Measurements from ENCODE around the gene ZNF354C. TPM values are rescaled to one million over a fixed set of nuclear protein-coding genes. Genes with fewer than 3 reads are reported as not detected.

Gene ZNF354C
- total RNA-seq, 1 donor from 2014 or later = 7.1 TPM

GRCh38 chr5:179128041-179128365 is 67.8 kb downstream of the ZNF354C start:
- H3K27ac ChIP-seq = no peak overlapping the region
- peaks cover 0 to 3% of the 10 kb centered on the region in 2 donors for H3K36me3 ChIP-seq
- no peaks in the 10 kb centered on the region for H3K4me1 ChIP-seq
- H3K4me3 ChIP-seq = no peak overlapping the region
- TF ChIP-seq POLR2A (IDR thresholded peaks at IDR 0.05) (no peak), POLR2AphosphoS5 (IDR thresholded peaks at IDR 0.05; ENCODE audit: insufficient read depth in 1 of 2, low read depth in 1 of 2) (no peak), CTCF (IDR thresholded peaks at IDR 0.05) (no peak)
- H3K9me3 ChIP-seq = no peaks in the 10 kb centered on the region
- DNase-seq (ENCODE audit: extremely low spot score in 2 of 2) = no peak
- intact Hi-C loops (cut with DNase I) = no loop called here
- H3K27me3 ChIP-seq = no peaks in the 10 kb centered on the region

- intact Hi-C loops (cut with DNase I) = no loop called here
- TF ChIP-seq POLR2AphosphoS5 (IDR thresholded peaks at IDR 0.05; ENCODE audit: insufficient read depth in 1 of 2, low read depth in 1 of 2) = no peak
- no peak for TF ChIP-seq POLR2A (IDR thresholded peaks at IDR 0.05)
- H3K27me3 ChIP-seq = no peaks in the 10 kb centered on the region
- no peak overlapping the region for H3K4me3 ChIP-seq
- peaks cover 0 to 3% of the 10 kb centered on the region in 2 donors for H3K36me3 ChIP-seq
- no peak overlapping the region for H3K27ac ChIP-seq
- H3K9me3 ChIP-seq = no peaks in the 10 kb centered on the region
- DNase-seq (ENCODE audit: extremely low spot score in 2 of 2) = no peak
- no peaks in the 10 kb centered on the region for H3K4me1 ChIP-seq
Observed at GRCh38 chr5:179128976-179129375, 68.8 kb downstream of the ZNF354C start.

- Histone ChIP-seq H3K27ac (no peak overlapping the region), H3K27me3 (no peaks in the 10 kb centered on the region), H3K9me3 (no peaks in the 10 kb centered on the region), H3K4me3 (no peak overlapping the region), H3K36me3 (peaks cover 0 to 3% of the 10 kb centered on the region in 2 donors), H3K4me1 (no peaks in the 10 kb centered on the region)
- TF ChIP-seq POLR2A (IDR thresholded peaks at IDR 0.05) (no peak), CTCF (IDR thresholded peaks at IDR 0.05) (no peak), POLR2AphosphoS5 (IDR thresholded peaks at IDR 0.05; ENCODE audit: insufficient read depth in 1 of 2, low read depth in 1 of 2) (no peak)
- no peak for DNase-seq (ENCODE audit: extremely low spot score in 2 of 2)
- intact Hi-C loops (cut with DNase I) = no loop called here
Observed at GRCh38 chr5:179129607-179130071, 69.5 kb downstream of the ZNF354C start.

GRCh38 chr5:179130101-179130681 is 70.0 kb downstream of the ZNF354C start:
- Histone ChIP-seq H3K36me3 (peaks cover 0 to 3% of the 10 kb centered on the region in 2 donors), H3K4me1 (no peaks in the 10 kb centered on the region), H3K4me3 (no peak overlapping the region), H3K27ac (no peak overlapping the region), H3K27me3 (no peaks in the 10 kb centered on the region), H3K9me3 (no peaks in the 10 kb centered on the region)
- no peak for DNase-seq (ENCODE audit: extremely low spot score in 2 of 2)
- intact Hi-C loops (cut with DNase I) = no loop called here
- TF ChIP-seq POLR2AphosphoS5 (IDR thresholded peaks at IDR 0.05; ENCODE audit: insufficient read depth in 1 of 2, low read depth in 1 of 2) = no peak
- no peak for TF ChIP-seq CTCF (IDR thresholded peaks at IDR 0.05)
- no peak for TF ChIP-seq POLR2A (IDR thresholded peaks at IDR 0.05)

GRCh38 chr5:179131321-179131835 is 71.2 kb downstream of the ZNF354C start:
- no peak for DNase-seq (ENCODE audit: extremely low spot score in 2 of 2)

More at GRCh38 chr5:179131321-179131835, 71.2 kb downstream of the ZNF354C start:
- Histone ChIP-seq H3K4me1 (no peaks in the 10 kb centered on the region), H3K9me3 (no peaks in the 10 kb centered on the region), H3K36me3 (peaks cover 0 to 3% of the 10 kb centered on the region in 2 donors), H3K27ac (no peak overlapping the region), H3K4me3 (no peak overlapping the region), H3K27me3 (no peaks in the 10 kb centered on the region)
- TF ChIP-seq POLR2AphosphoS5 (IDR thresholded peaks at IDR 0.05; ENCODE audit: insufficient read depth in 1 of 2, low read depth in 1 of 2) = no peak
- TF ChIP-seq POLR2A (IDR thresholded peaks at IDR 0.05) = no peak
- TF ChIP-seq CTCF (IDR thresholded peaks at IDR 0.05) = no peak
- intact Hi-C loops (cut with DNase I) = no loop called here

All from vagina (tissue), 2 donors.